GM12872 (cell line): Measurements from ENCODE around the gene VMAC.
A peak's percentile ranks its signal among the peaks of the same experiment; 100 is the strongest.

Source experiments
- CTCF ChIP-seq: IDR thresholded peaks from 3 replicates; pipeline ENCODE4 v1.5.1; 2011; ENCODE audit warnings: low read depth, mild to moderate bottlenecking, low read length, moderate library complexity; ENCODE audit not compliant: insufficient read depth

The VMAC gene

GRCh38 chr19:5881543-5882299 is 23.0 kb upstream of the VMAC start:
- TF ChIP-seq CTCF = no peak

GRCh38 chr19:5882421-5882968 is 22.2 kb upstream of the VMAC start:
- no peak for TF ChIP-seq CTCF

GRCh38 chr19:5889288-5889971 is 15.2 kb upstream of the VMAC start:
- TF ChIP-seq CTCF = no peak

GRCh38 chr19:5890099-5890498 is 14.6 kb upstream of the VMAC start:
- TF ChIP-seq CTCF = no peak

GRCh38 chr19:5891572-5891937 is 13.1 kb upstream of the VMAC start:
- no peak for TF ChIP-seq CTCF

- TF ChIP-seq CTCF = peak; percentile 70
Observed at GRCh38 chr19:5891938-5892771, 12.5 kb upstream of the VMAC start.

GRCh38 chr19:5892772-5893275 is 11.8 kb upstream of the VMAC start:
- TF ChIP-seq CTCF = no peak
